ENCODE data around the gene ZNF71.

ZNF71 gene

GRCh38 chr19:56594783-56595547 is at the start of gene ZNF71:
TSS of gene ZNF71 (plus strand) at chr19:56595302. CDS start at chr19:56601559, 6,257 bp downstream.
- DNase-seq (ENCODE audit: low read depth in 2 of 2, low spot score in 1 of 2), result peak; percentile 75 to 79

- no peak for DNase-seq (ENCODE audit: low read depth in 2 of 2, low spot score in 1 of 2)
Observed at GRCh38 chr19:56547535-56547934, 47.6 kb upstream of the ZNF71 start.

- DNase-seq (ENCODE audit: low read depth in 2 of 2, low spot score in 1 of 2), result no peak
Observed at GRCh38 chr19:56554272-56554869, 40.7 kb upstream of the ZNF71 start.

GRCh38 chr19:56562766-56563165 is 32.3 kb upstream of the ZNF71 start:
- no peak for DNase-seq (ENCODE audit: low read depth in 2 of 2, low spot score in 1 of 2)

- no peak for DNase-seq (ENCODE audit: low read depth in 2 of 2, low spot score in 1 of 2)
Observed at GRCh38 chr19:56566904-56567273, 28.2 kb upstream of the ZNF71 start.

- DNase-seq (ENCODE audit: low read depth in 2 of 2, low spot score in 1 of 2), result peak; percentile 70 to 81
Observed at GRCh38 chr19:56567274-56568120, 27.6 kb upstream of the ZNF71 start, which contains the start of gene ZNF470. TSS of gene ZNF470 (plus strand) at chr19:56567468. CDS start at chr19:56570312, 2,844 bp downstream.

GRCh38 chr19:56572589-56572988 is 22.5 kb upstream of the ZNF71 start:
- no peak for DNase-seq (ENCODE audit: low read depth in 2 of 2, low spot score in 1 of 2)

GRCh38 chr19:56573914-56574313 is 21.2 kb upstream of the ZNF71 start:
- DNase-seq (ENCODE audit: low read depth in 2 of 2, low spot score in 1 of 2), result no peak

GRCh38 chr19:56577719-56578602 is 17.1 kb upstream of the ZNF71 start:
- DNase-seq (ENCODE audit: low read depth in 2 of 2, low spot score in 1 of 2), result no peak

- DNase-seq (ENCODE audit: low read depth in 2 of 2, low spot score in 1 of 2), result no peak
Observed at GRCh38 chr19:56594446-56594782, 688 bp upstream of the ZNF71 start.

GRCh38 chr19:56595548-56595899 is 422 bp downstream of the ZNF71 start:
- DNase-seq (ENCODE audit: low read depth in 2 of 2, low spot score in 1 of 2), result no peak

- DNase-seq (ENCODE audit: low read depth in 2 of 2, low spot score in 1 of 2), result no peak
Observed at GRCh38 chr19:56596676-56597075, 1.6 kb downstream of the ZNF71 start.

- no peak for DNase-seq (ENCODE audit: low read depth in 2 of 2, low spot score in 1 of 2)
Observed at GRCh38 chr19:56597696-56598095, 2.6 kb downstream of the ZNF71 start.

- DNase-seq (ENCODE audit: low read depth in 2 of 2, low spot score in 1 of 2), result no peak
Observed at GRCh38 chr19:56601375-56601774, 6.3 kb downstream of the ZNF71 start.

- no peak for DNase-seq (ENCODE audit: low read depth in 2 of 2, low spot score in 1 of 2)
Observed at GRCh38 chr19:56603829-56604228, 8.7 kb downstream of the ZNF71 start.

GRCh38 chr19:56608274-56608964 is 13.3 kb downstream of the ZNF71 start:
- no peak for DNase-seq (ENCODE audit: low read depth in 2 of 2, low spot score in 1 of 2)

GRCh38 chr19:56611288-56611687 is 16.2 kb downstream of the ZNF71 start:
- no peak for DNase-seq (ENCODE audit: low read depth in 2 of 2, low spot score in 1 of 2)

GRCh38 chr19:56612737-56613136 is 17.6 kb downstream of the ZNF71 start:
- DNase-seq (ENCODE audit: low read depth in 2 of 2, low spot score in 1 of 2), result no peak

GRCh38 chr19:56613639-56614038 is 18.5 kb downstream of the ZNF71 start:
- no peak for DNase-seq (ENCODE audit: low read depth in 2 of 2, low spot score in 1 of 2)

GRCh38 chr19:56617531-56617930 is 22.4 kb downstream of the ZNF71 start:
- no peak for DNase-seq (ENCODE audit: low read depth in 2 of 2, low spot score in 1 of 2)
